K562 (cell line): Measurements from ENCODE around the gene OBSCN.

Experiments used
- DNMT1 ChIP-seq: fragments of 450-650 bp; IDR thresholded peaks from 2 replicates; pipeline ENCODE4 v1.6.1; 2016; ENCODE audit warnings: antibody characterized with exemption, mild to moderate bottlenecking
- HDAC1 ChIP-seq, 2 experiments: fragments of 450-650 bp; IDR thresholded peaks; 2 replicates each; pipeline ENCODE4 v1.6.1; 2016 to 2017; ENCODE audit warnings: inconsistent platforms in 1 of 2, mild to moderate bottlenecking in 1 of 2, moderate library complexity in 1 of 2
- HMG20A ChIP-seq: fragments of 450-650 bp; formaldehyde crosslinking; conservative IDR thresholded peaks from 2 replicates; pipeline ENCODE4 v1.4.0; 2020; ENCODE audit warnings: mild to moderate bottlenecking, mixed read lengths
- POLR2A ChIP-seq: fragments of 450-650 bp; conservative IDR thresholded peaks from 2 replicates; pipeline ENCODE4 v1.6.1; 2016
- SIX5 ChIP-seq, 2 experiments: IDR thresholded peaks; 2 replicates each; pipeline ENCODE4 v1.6.1; 2011; ENCODE audit warnings: low read length in 2 of 2, borderline replicate concordance in 1 of 2, low read depth in 1 of 2, mild to moderate bottlenecking in 1 of 2, moderate library complexity in 1 of 2; ENCODE audit not compliant: insufficient read depth in 1 of 2
- TF ChIP-seq, protein P1 (sequence below), 3 experiments: IDR thresholded peaks in 2 of 3; conservative IDR thresholded peaks in 1 of 3; 2 replicates each; pipeline ENCODE4 v1.5.1; 2011 to 2012; ENCODE audit warnings: low read length in 3 of 3, mild to moderate bottlenecking in 3 of 3, control low read depth in 2 of 3, improper control_type of control experiment in 1 of 3, inconsistent platforms in 1 of 3, low read depth in 1 of 3, mixed read lengths in 1 of 3, moderate library complexity in 1 of 3; ENCODE audit not compliant: insufficient read depth in 2 of 3

DNA sequence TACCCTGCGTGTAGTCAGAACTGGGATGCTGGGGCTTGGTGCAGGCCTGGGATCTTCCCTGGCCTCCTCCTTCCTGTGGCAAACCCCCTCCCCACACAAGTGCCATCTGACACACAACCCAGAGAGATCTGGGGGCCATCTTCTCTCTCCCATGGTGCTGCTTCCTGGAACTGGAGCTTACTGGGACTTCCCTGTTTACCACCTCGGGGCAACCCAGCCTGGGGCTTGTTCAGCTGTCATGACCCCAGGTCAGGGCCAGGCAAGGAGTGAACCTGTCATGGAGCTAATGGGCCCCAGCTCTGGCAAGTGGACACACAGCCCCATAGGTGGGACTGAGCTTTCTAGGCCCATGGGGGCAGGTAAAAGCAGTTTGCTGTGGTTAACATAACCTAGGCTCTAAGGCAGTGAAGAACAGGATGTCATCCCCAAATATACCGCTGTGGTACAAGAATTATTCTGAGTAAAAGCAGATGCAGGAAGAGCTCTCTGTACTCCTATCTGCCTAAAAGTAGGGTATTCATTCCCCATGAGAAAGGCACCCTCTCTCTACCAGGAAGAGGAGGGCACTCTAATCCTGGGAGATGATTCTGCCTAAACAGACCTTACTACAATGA lies 196.4 kb downstream of the OBSCN start:
- no peak for TF ChIP-seq HMG20A (CRISPR knock-in tag)
- no peak for TF ChIP-seq POLR2A
- TF ChIP-seq DNMT1, result no peak
- TF ChIP-seq HDAC1 (IDR thresholded peaks at IDR 0.05), result no peak
- no peak for TF ChIP-seq SIX5 (IDR thresholded peaks at IDR 0.05; ENCODE audit: borderline replicate concordance in 1 of 2, insufficient read depth in 1 of 2, low read depth in 1 of 2, low read length in 2 of 2)
- TF ChIP-seq, protein P1, sequence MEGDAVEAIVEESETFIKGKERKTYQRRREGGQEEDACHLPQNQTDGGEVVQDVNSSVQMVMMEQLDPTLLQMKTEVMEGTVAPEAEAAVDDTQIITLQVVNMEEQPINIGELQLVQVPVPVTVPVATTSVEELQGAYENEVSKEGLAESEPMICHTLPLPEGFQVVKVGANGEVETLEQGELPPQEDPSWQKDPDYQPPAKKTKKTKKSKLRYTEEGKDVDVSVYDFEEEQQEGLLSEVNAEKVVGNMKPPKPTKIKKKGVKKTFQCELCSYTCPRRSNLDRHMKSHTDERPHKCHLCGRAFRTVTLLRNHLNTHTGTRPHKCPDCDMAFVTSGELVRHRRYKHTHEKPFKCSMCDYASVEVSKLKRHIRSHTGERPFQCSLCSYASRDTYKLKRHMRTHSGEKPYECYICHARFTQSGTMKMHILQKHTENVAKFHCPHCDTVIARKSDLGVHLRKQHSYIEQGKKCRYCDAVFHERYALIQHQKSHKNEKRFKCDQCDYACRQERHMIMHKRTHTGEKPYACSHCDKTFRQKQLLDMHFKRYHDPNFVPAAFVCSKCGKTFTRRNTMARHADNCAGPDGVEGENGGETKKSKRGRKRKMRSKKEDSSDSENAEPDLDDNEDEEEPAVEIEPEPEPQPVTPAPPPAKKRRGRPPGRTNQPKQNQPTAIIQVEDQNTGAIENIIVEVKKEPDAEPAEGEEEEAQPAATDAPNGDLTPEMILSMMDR (IDR thresholded peaks at IDR 0.05 in 2 of 3, conservative IDR thresholded peaks at IDR 0.05 in 1 of 3; ENCODE audit: insufficient read depth in 2 of 3, low read depth in 1 of 3, low read length in 3 of 3), result no peak
